H1 (cell line): Measurements from ENCODE around the gene MRPS6. TPM values are rescaled to one million over a fixed set of nuclear protein-coding genes. Genes with fewer than 3 reads are reported as not detected.

Source experiments
- CTCF ChIA-PET: fragments of 300-600 bp; sonication (Branson Sonifier 250); formaldehyde crosslinking; loops from one replicate; lab custom pipeline; 2021; ENCODE audit not compliant: partially characterized antibody; lab: Charles Lee
- POLR2A ChIA-PET: fragments of 300-600 bp; sonication (Branson Sonifier 250); formaldehyde crosslinking; loops from one replicate; lab custom pipeline; 2021; ENCODE audit warnings: inconsistent platforms; ENCODE audit not compliant: partially characterized antibody; lab: Charles Lee
- DNase-seq, 2 experiments: peaks; one replicate each; pipeline versions ENCODE4 v3.0.0 to v3.0.0-alpha.2; 2010 to 2022; ENCODE audit warnings: low spot score in 2 of 2, low read depth in 1 of 2, mixed read lengths in 1 of 2
- FAIRE-seq: peaks from 2 replicates; lab custom pipeline; 2011; peaks lifted over from hg19 to GRCh38; lab: Jason Lieb, UNC
- H2AFZ ChIP-seq: 2 replicates; pipeline ENCODE4 v1.8.1; 2012; ENCODE audit warnings: low read length, inconsistent platforms
- H2AK5ac ChIP-seq: 2 replicates; pipeline ENCODE4 v1.6.1; 2013; ENCODE audit warnings: low read depth, low read length
- H2BK120ac ChIP-seq: replicated peaks from 2 replicates; pipeline ENCODE3; 2013; ENCODE audit warnings: low read depth, low read length, inconsistent platforms
- H2BK12ac ChIP-seq: 2 replicates; pipeline ENCODE4 v1.6.1; 2013; ENCODE audit warnings: low read depth, low read length
- H2BK15ac ChIP-seq: 2 replicates; pipeline ENCODE4 v1.6.1; 2013; ENCODE audit warnings: low read length
- H2BK20ac ChIP-seq: 2 replicates; pipeline ENCODE4 v1.6.1; 2013; ENCODE audit warnings: low read length
- H2BK5ac ChIP-seq: 2 replicates; pipeline ENCODE4 v1.6.1; 2013; ENCODE audit warnings: low read depth, low read length
- H3K14ac ChIP-seq: 2 replicates; pipeline ENCODE4 v1.6.1; 2013; ENCODE audit warnings: inconsistent platforms; ENCODE audit not compliant: insufficient read length
- H3K18ac ChIP-seq: 2 replicates; pipeline ENCODE4 v1.6.1; 2013; ENCODE audit warnings: low read length; ENCODE audit errors: extremely low read depth
- H3K23ac ChIP-seq: 2 replicates; pipeline ENCODE4 v1.6.1; 2013; ENCODE audit warnings: inconsistent platforms; ENCODE audit not compliant: insufficient read length
- H3K23me2 ChIP-seq: 2 replicates; pipeline ENCODE4 v1.6.1; 2013; ENCODE audit warnings: low read depth, low read length
- H3K27ac ChIP-seq: 2 replicates; pipeline ENCODE4 v1.6.1; 2011; ENCODE audit warnings: low read depth, low read length, inconsistent platforms
- H3K27me3 ChIP-seq, 4 experiments: replicated peaks in 1 of 4; 1 replicate in 1 of 4; 2 replicates in 3 of 4; pipeline versions ENCODE4 v1.6.1 to v1.8.1; 2011 to 2013; ENCODE audit warnings: low read length in 3 of 4, mild to moderate bottlenecking in 3 of 4, inconsistent platforms in 2 of 4, mixed read lengths in 2 of 4, moderate library complexity in 1 of 4; ENCODE audit not compliant: control insufficient read depth in 3 of 4, insufficient read depth in 3 of 4; ENCODE audit errors: extremely low read depth in 1 of 4
- H3K36me3 ChIP-seq, 4 experiments: 2 replicates each; pipeline versions ENCODE4 v1.6.1 to v1.8.1; 2011 to 2013; ENCODE audit warnings: mild to moderate bottlenecking in 4 of 4, low read length in 3 of 4, moderate library complexity in 2 of 4, control low read depth in 1 of 4, inconsistent platforms in 1 of 4; ENCODE audit not compliant: insufficient read depth in 4 of 4, control insufficient read depth in 2 of 4
- H3K4ac ChIP-seq: replicated peaks from 2 replicates; pipeline ENCODE3; 2013; ENCODE audit warnings: low read length, low read depth, mixed read lengths, inconsistent platforms; ENCODE audit not compliant: insufficient read length
- H3K4me1 ChIP-seq, 4 experiments: replicated peaks in 1 of 4; 1 replicate in 1 of 4; 2 replicates in 3 of 4; pipeline versions ENCODE4 v1.6.1 to v1.8.1; 2011 to 2013; ENCODE audit warnings: low read length in 3 of 4, inconsistent platforms in 2 of 4, mixed read lengths in 1 of 4; ENCODE audit not compliant: insufficient read depth in 4 of 4, control insufficient read depth in 3 of 4
- H3K4me2 ChIP-seq, 2 experiments: 2 replicates each; pipeline versions ENCODE4 v1.6.1 to v1.8.1; 2011 to 2013; ENCODE audit warnings: low read depth in 2 of 2, low read length in 2 of 2, control low read depth in 1 of 2, inconsistent platforms in 1 of 2, mild to moderate bottlenecking in 1 of 2; ENCODE audit not compliant: insufficient read depth in 1 of 2
- H3K4me3 ChIP-seq, 4 experiments: fragments of 200-600, 300-600 bp in 1 of 4; sonication (generic), shearing (Covaris generic), sonication (Bioruptor Twin) in 1 of 4; 2 replicates each; pipeline versions ENCODE4 v1.5.1 to v1.8.1; 2011 to 2016; ENCODE audit warnings: low read length in 4 of 4, low read depth in 3 of 4, control low read depth in 2 of 4, inconsistent platforms in 2 of 4, mild to moderate bottlenecking in 2 of 4, mixed read lengths in 1 of 4, moderate library complexity in 1 of 4; ENCODE audit not compliant: insufficient read depth in 2 of 4; ENCODE audit errors: extremely low read depth in 1 of 4
- H3K56ac ChIP-seq: replicated peaks from 2 replicates; pipeline ENCODE3; 2013; ENCODE audit warnings: low read depth, mild to moderate bottlenecking, mixed read lengths, low read length, inconsistent platforms; ENCODE audit not compliant: insufficient read length
- H3K79me1 ChIP-seq: 2 replicates; pipeline ENCODE4 v1.6.1; 2013; ENCODE audit warnings: low read depth, low read length, control low read depth
- H3K79me2 ChIP-seq, 2 experiments: 2 replicates each; pipeline versions ENCODE4 v1.6.1 to v1.8.1; 2012 to 2013; ENCODE audit warnings: low read length in 2 of 2, mild to moderate bottlenecking in 2 of 2, inconsistent platforms in 1 of 2; ENCODE audit not compliant: insufficient read depth in 2 of 2, control insufficient read depth in 1 of 2
- H3K9ac ChIP-seq, 4 experiments: replicated peaks in 1 of 4; 1 replicate in 1 of 4; 2 replicates in 3 of 4; pipeline versions ENCODE4 v1.6.1 to v1.8.1; 2011 to 2013; ENCODE audit warnings: low read depth in 3 of 4, low read length in 3 of 4, control low read depth in 2 of 4, mild to moderate bottlenecking in 2 of 4, moderate library complexity in 2 of 4, inconsistent platforms in 1 of 4; ENCODE audit errors: extremely low read depth in 1 of 4
- H3K9me3 ChIP-seq, 2 experiments: 2 replicates each; pipeline versions ENCODE4 v1.6.1 to v1.8.1; 2012 to 2013; ENCODE audit warnings: mild to moderate bottlenecking in 2 of 2, moderate library complexity in 2 of 2, control low read depth in 1 of 2, inconsistent platforms in 1 of 2, low read depth in 1 of 2, low read length in 1 of 2, mixed read lengths in 1 of 2; ENCODE audit not compliant: insufficient read depth in 2 of 2
- H4K20me1 ChIP-seq, 2 experiments: replicated peaks in 1 of 2; 2 replicates each; pipeline versions ENCODE3 to v1.8.1; 2011 to 2013; ENCODE audit warnings: inconsistent platforms in 2 of 2, low read length in 2 of 2, mild to moderate bottlenecking in 1 of 2; ENCODE audit not compliant: insufficient read depth in 2 of 2, control insufficient read depth in 1 of 2
- H4K5ac ChIP-seq: 2 replicates; pipeline ENCODE4 v1.6.1; 2013; ENCODE audit warnings: low read length, low read depth, mixed read lengths, inconsistent platforms; ENCODE audit not compliant: insufficient read length
- H4K8ac ChIP-seq: 2 replicates; pipeline ENCODE4 v1.8.0; 2013; ENCODE audit warnings: mild to moderate bottlenecking, moderate library complexity, low read length, inconsistent platforms; ENCODE audit not compliant: insufficient read depth; ENCODE audit errors: extremely low read depth
- H4K91ac ChIP-seq: replicated peaks from 2 replicates; pipeline ENCODE3; 2013; ENCODE audit warnings: low read length, mixed read lengths, inconsistent platforms; ENCODE audit not compliant: insufficient read length
- BRCA1 ChIP-seq: IDR thresholded peaks from 2 replicates; pipeline ENCODE4 v1.6.1; 2012; ENCODE audit warnings: low read depth, low read length, improper control_type of control experiment
- CBX5 ChIP-seq: fragments of 300-800, 300-1000 bp; sonication (generic); IDR thresholded peaks from 2 replicates; pipeline ENCODE4 v1.7.1; 2016; ENCODE audit warnings: antibody characterized with exemption, low read length, low read depth
- CHD2 ChIP-seq: IDR thresholded peaks from 2 replicates; pipeline ENCODE4 v1.6.1; 2012; ENCODE audit warnings: low read length, improper control_type of control experiment
- GTF2F1 ChIP-seq: IDR thresholded peaks from 2 replicates; pipeline ENCODE4 v1.6.1; 2012; ENCODE audit warnings: low read depth, low read length, improper control_type of control experiment, borderline replicate concordance
- HDAC6 ChIP-seq: IDR thresholded peaks from one replicate; pipeline ENCODE4 v1.7.1; 2012; ENCODE audit warnings: low read depth, mild to moderate bottlenecking, inconsistent platforms, low read length, moderate library complexity
- KDM5A ChIP-seq: fragments of 200-600 bp; IDR thresholded peaks from 2 replicates; pipeline ENCODE4 v1.7.1; 2012; ENCODE audit warnings: mild to moderate bottlenecking, low read length, inconsistent platforms, mixed read lengths
- PHF8 ChIP-seq: fragments of 200-600 bp; sonication (generic); conservative IDR thresholded peaks from 2 replicates; pipeline ENCODE4 v1.7.1; 2012; ENCODE audit warnings: low read depth, mild to moderate bottlenecking, inconsistent platforms, low read length, moderate library complexity
- RBBP5 ChIP-seq: IDR thresholded peaks from 2 replicates; pipeline ENCODE4 v1.7.1; 2012; ENCODE audit warnings: low read depth, mild to moderate bottlenecking, inconsistent platforms, low read length, moderate library complexity, borderline replicate concordance
- RNF2 ChIP-seq: fragments of 200-900, 300-1000 bp; sonication (generic); IDR thresholded peaks from 2 replicates; pipeline ENCODE4 v1.7.1; 2016; ENCODE audit warnings: borderline replicate concordance, low read depth, mild to moderate bottlenecking, antibody characterized with exemption, low read length; ENCODE audit not compliant: poor library complexity, severe bottlenecking; ENCODE audit errors: missing control alignments
- SAP30 ChIP-seq: fragments of 300-600 bp; sonication (generic); IDR thresholded peaks from 2 replicates; pipeline ENCODE4 v1.7.1; 2012; ENCODE audit warnings: low read length, moderate library complexity, mild to moderate bottlenecking, inconsistent platforms; ENCODE audit not compliant: insufficient read depth, insufficient replicate concordance
- TAF7 ChIP-seq: optimal IDR thresholded peaks from 2 replicates; pipeline ENCODE3; 2011; ENCODE audit warnings: low read depth, mild to moderate bottlenecking, inconsistent platforms, low read length, moderate library complexity, borderline replicate concordance
- WGBS, 2 experiments: shearing (Covaris generic) in 1 of 2; methylation state at CpG; one replicate each; pipeline versions ENCODE4 v1.1.6 to v1.1.7; 2013 to 2015; ENCODE audit warnings: low lambda C conversion rate in 2 of 2, mixed read lengths in 2 of 2, inconsistent platforms in 1 of 2, low coverage in 1 of 2, missing lambda C conversion rate in 1 of 2; ENCODE audit not compliant: insufficient replicate concordance in 2 of 2, insufficient coverage in 1 of 2, insufficient read length in 1 of 2; ENCODE audit errors: extremely low coverage in 1 of 2, missing lambda C conversion rate in 1 of 2; 5-methylcytosine and 5-hydroxymethylcytosine counted together
- polyA plus RNA-seq, 7 experiments: library from polyadenylated mRNA; depleted of rRNA in 3 of 7; stranded (reverse) in 5 of 7; unstranded in 2 of 7; fragments of >200 nt in 5 of 7; fragments of 200-250 nt in 2 of 7; gene quantifications; 1 replicate in 5 of 7; 2 replicates in 1 of 7; 4 replicates in 1 of 7; pipeline versions ENCODE4 v1.2.1 to v1.2.3, GENCODE V29; 2011 to 2013; ENCODE audit warnings: missing spikeins in 2 of 7, mixed read lengths in 2 of 7
- total RNA-seq: library from RNA; stranded (reverse); fragmentation: NEBNext Ultra II Directional; extraction: Animal tissue kit (Norgen Biotek cat#: 25700); gene quantifications from 2 replicates; pipeline ENCODE4 v1.2.1, GENCODE V29; 2021

MRPS6 gene
- total and polyA plus RNA-seq, 2 of the 8 experiments (the other 6 are each of a cell fraction or from before 2014, with no cell fraction given) = 62.7 to 156 TPM

DNA sequence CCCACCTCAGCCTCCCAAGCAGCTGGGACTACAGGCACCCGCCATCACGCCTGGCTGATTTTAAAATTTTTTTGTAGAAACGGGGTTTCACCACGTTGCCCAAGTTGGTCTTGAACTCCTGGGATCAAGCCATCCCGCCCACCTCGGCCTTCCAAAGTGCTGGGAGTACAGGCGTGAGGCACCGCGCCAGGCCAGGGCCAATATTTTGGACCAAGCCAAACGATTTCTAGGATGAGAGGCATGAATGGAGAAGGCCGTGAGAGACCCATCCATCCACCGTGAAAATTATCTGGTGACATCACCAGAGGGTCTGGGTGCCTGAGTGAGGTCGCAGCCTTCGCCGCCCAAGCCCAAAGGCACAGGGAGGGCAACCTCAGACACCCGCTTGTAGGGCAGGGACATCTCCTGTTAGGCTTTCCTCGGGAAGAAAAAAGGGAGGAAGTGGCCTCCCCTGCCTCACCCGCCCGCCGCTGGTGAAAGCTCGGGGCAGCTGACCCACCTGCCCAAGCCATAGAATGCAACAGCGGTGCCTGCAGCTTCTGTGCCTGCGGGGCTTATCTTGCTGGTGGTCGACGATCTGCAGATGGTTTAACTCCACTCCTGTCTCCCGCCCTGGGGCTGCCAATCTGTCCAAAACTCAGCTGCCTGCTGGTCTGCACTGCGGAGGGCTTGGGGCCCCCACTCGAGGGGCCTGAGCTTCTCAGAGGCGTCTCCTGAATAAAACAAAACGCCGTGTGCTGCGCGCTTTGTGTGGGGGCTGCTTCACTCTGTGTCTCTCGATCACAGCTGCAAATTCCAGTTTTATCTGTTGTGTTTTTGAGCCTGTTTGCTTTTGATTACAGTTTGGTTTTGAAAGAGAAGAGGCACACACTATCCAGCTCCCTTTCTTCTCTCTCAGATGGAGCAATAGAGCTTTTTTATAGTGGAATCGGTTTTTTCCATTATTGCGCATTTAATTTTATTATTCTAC lies 85.8 kb downstream of the MRPS6 start:
- Histone ChIP-seq H4K5ac (no peak overlapping the region), H2AK5ac (no peak overlapping the region), H3K79me2 (no peaks in the 10 kb centered on the region), H4K20me1 (no peaks in the 10 kb centered on the region), H3K56ac (no peak overlapping the region), H3K79me1 (no peaks in the 10 kb centered on the region), H3K4me1 (no peaks in the 10 kb centered on the region; a peak in 2 of 7 replicates), H3K4me3 (no peak overlapping the region), H3K23me2 (no peaks in the 10 kb centered on the region), H3K27me3 (no peaks in the 10 kb centered on the region), H3K36me3 (no peaks in the 10 kb centered on the region), H4K91ac (no peak overlapping the region), H4K8ac (no peak overlapping the region; the same call in 1 of the 2 replicates), H3K4ac (no peak overlapping the region), H2BK15ac (no peak overlapping the region), H3K23ac (no peak overlapping the region), H2AFZ (no peak overlapping the region), H2BK20ac (no peak overlapping the region), H3K27ac (no peak overlapping the region), H3K4me2 (no peak overlapping the region), H3K9ac (no peak overlapping the region), H2BK5ac (no peak overlapping the region), H2BK120ac (no peak overlapping the region), H3K14ac (no peak overlapping the region), H2BK12ac (no peak overlapping the region), H3K9me3 (peaks cover 3 to 4% of the 10 kb centered on the region in 2 experiments; a peak in 2 of 4 replicates), H3K18ac (no peak overlapping the region)
- DNase-seq (no peak), FAIRE-seq (no peak)
- ChIA-PET POLR2A (interaction anchor here (0.7 kb wide), 1 partner anchor 198 kb away, joined by 3 read pairs; no protein-coding TSS in a partner anchor), CTCF (interaction anchor here (1.0 to 2.5 kb wide), 4 partner anchors 25 to 235 kb away, joined by 3 to 9 read pairs (median 4); no protein-coding TSS in a partner anchor)
- WGBS, 2 experiments = 88% methylated on average over 35 of the region's 36 CpGs; no CpG with 5 or more reads in 1 of the 2 experiments
- TF ChIP-seq CBX5 (no peak), PHF8 (no peak), CHD2 (no peak), KDM5A (no peak), TAF7 (no peak), GTF2F1 (no peak), RNF2 (no peak), SAP30 (no peak), RBBP5 (no peak), BRCA1 (no peak), HDAC6 (no peak)
